Measurements from ENCODE around the gene MEGF9. TPM values are rescaled to one million over a fixed set of nuclear protein-coding genes. Genes with fewer than 3 reads are reported as not detected.

MEGF9 gene
- total RNA-seq, 2 donors from 2014 or later = 5.0 to 10.7 TPM

DNA sequence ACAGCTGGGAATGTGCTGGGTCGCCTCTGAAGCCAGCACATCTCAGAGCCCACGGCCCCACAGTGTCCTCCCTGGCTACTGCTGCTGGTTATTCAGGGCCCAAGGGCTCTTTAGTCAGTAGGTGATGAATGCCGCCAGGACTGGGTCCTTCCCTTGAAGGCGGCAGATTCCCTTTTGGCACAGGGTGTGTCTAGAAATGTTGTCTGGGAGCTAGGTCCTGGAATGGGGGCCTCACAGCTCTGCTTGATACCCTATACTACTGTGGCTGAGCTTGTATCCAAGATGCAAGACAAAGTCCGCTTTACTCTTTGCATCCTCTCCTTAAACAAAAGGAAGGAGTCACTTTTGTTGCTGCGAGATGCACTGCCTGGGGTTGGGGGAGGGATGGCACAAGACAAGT is 33.1 kb downstream of the MEGF9 start:
- no peak for DNase-seq
- peaks cover 38% of the 10 kb centered on the region for H3K4me1 Mint-ChIP-seq
- no peak overlapping the region for H3K4me3 ChIP-seq (ENCODE audit: low read length)
- WGBS, 2 experiments (ENCODE audit: insufficient coverage in 1 of 2, insufficient read length in 1 of 2) = 91 to 92% methylated on average over 4 to 6 of the region's 6 CpGs
- H3K4me1 ChIP-seq (ENCODE audit: control insufficient read depth, insufficient read depth, low read length) = peaks cover 10% of the 10 kb centered on the region
- peaks cover 65% of the 10 kb centered on the region for H3K27me3 Mint-ChIP-seq (ENCODE audit: insufficient read depth)
- no peak overlapping the region for H3K27ac ChIP-seq (ENCODE audit: low read depth, low read length)
- no peaks in the 10 kb centered on the region for H3K9me3 ChIP-seq (ENCODE audit: control insufficient read depth, low read length)
- TF ChIP-seq CTCF (conservative IDR thresholded peaks at IDR 0.05) = no peak
- H3K4me3 Mint-ChIP-seq = no peak overlapping the region
- no peaks in the 10 kb centered on the region for H3K36me3 ChIP-seq (ENCODE audit: control insufficient read depth, insufficient read depth, low read length)
- H3K27ac Mint-ChIP-seq = no peak overlapping the region
- H3K9me3 Mint-ChIP-seq = peaks cover 7% of the 10 kb centered on the region
- H3K9ac ChIP-seq (ENCODE audit: extremely low read depth, low read length, poor library complexity, severe bottlenecking) = no peak overlapping the region
- H3K36me3 Mint-ChIP-seq (ENCODE audit: low read depth) = peaks cover 6% of the 10 kb centered on the region
- peaks cover 47% of the 10 kb centered on the region for H3K27me3 ChIP-seq (ENCODE audit: control insufficient read depth, insufficient read depth, low read length, poor library complexity, severe bottlenecking)

- Histone ChIP-seq H3K36me3 (ENCODE audit: control insufficient read depth, insufficient read depth, low read length) (no peaks in the 10 kb centered on the region), H3K27me3 (ENCODE audit: control insufficient read depth, insufficient read depth, low read length, poor library complexity, severe bottlenecking) (peaks cover 42% of the 10 kb centered on the region), H3K9me3 (ENCODE audit: control insufficient read depth, low read length) (no peaks in the 10 kb centered on the region), H3K27ac (ENCODE audit: low read depth, low read length) (no peak overlapping the region), H3K9ac (ENCODE audit: extremely low read depth, low read length, poor library complexity, severe bottlenecking) (no peak overlapping the region), H3K4me3 (ENCODE audit: low read length) (no peak overlapping the region), H3K4me1 (ENCODE audit: control insufficient read depth, insufficient read depth, low read length) (peaks cover 10% of the 10 kb centered on the region)
- Mint-ChIP-seq H3K9me3 (peaks cover 1% of the 10 kb centered on the region), H3K27ac (no peak overlapping the region), H3K36me3 (ENCODE audit: low read depth) (peaks cover 3% of the 10 kb centered on the region), H3K4me3 (no peak overlapping the region), H3K27me3 (ENCODE audit: insufficient read depth) (peaks cover 59% of the 10 kb centered on the region), H3K4me1 (peaks cover 42% of the 10 kb centered on the region)
- 92 to 100% methylated on average over 1 to 4 of the region's 4 CpGs for WGBS, 2 experiments (ENCODE audit: insufficient coverage in 1 of 2, insufficient read length in 1 of 2)
- no peak for TF ChIP-seq CTCF (conservative IDR thresholded peaks at IDR 0.05)
- no peak for DNase-seq
These were observed 33.7 kb downstream of the MEGF9 start for GRCh38 chr9:120680579-120680978.

DNA sequence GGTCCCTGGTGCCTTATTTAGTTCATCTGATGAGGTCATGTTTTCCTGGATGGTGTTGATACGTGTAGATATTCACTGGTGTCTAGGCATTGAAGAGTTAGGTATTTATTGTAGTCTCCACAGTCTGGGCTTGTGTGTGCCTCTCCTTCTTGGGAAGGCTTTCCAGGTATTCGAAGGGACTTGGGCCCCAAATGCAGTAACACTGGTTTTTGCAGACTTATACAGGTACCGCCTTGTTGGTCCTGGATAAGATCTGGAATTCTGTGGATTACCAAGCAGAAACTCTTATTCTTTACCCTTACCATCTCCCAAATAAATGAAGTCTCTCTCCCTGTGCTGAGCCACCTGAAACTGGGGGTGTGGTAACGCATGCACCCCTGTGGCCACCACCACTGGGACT is 34.1 kb downstream of the MEGF9 start:
- DNase-seq = no peak
- peaks cover 10% of the 10 kb centered on the region for H3K4me1 ChIP-seq (ENCODE audit: control insufficient read depth, insufficient read depth, low read length)
- H3K36me3 ChIP-seq (ENCODE audit: control insufficient read depth, insufficient read depth, low read length) = no peaks in the 10 kb centered on the region
- H3K9me3 ChIP-seq (ENCODE audit: control insufficient read depth, low read length) = no peaks in the 10 kb centered on the region
- no peak for TF ChIP-seq CTCF (conservative IDR thresholded peaks at IDR 0.05)
- H3K36me3 Mint-ChIP-seq (ENCODE audit: low read depth) = peaks cover 2% of the 10 kb centered on the region
- no peaks in the 10 kb centered on the region for H3K9me3 Mint-ChIP-seq
- peaks cover 37% of the 10 kb centered on the region for H3K27me3 ChIP-seq (ENCODE audit: control insufficient read depth, insufficient read depth, low read length, poor library complexity, severe bottlenecking)
- no peak overlapping the region for H3K4me3 Mint-ChIP-seq
- WGBS, 2 experiments (ENCODE audit: insufficient coverage in 1 of 2, insufficient read length in 1 of 2) = 80 to 94% methylated on average over 1 to 4 of the region's 4 CpGs
- no peak overlapping the region for H3K4me3 ChIP-seq (ENCODE audit: low read length)
- peaks cover 55% of the 10 kb centered on the region for H3K27me3 Mint-ChIP-seq (ENCODE audit: insufficient read depth)
- H3K27ac Mint-ChIP-seq = no peak overlapping the region
- no peak overlapping the region for H3K27ac ChIP-seq (ENCODE audit: low read depth, low read length)
- no peak overlapping the region for H3K9ac ChIP-seq (ENCODE audit: extremely low read depth, low read length, poor library complexity, severe bottlenecking)
- H3K4me1 Mint-ChIP-seq = peaks cover 42% of the 10 kb centered on the region
